ENCODE results near the gene ANKRD34A. TPM values are rescaled to one million over a fixed set of nuclear protein-coding genes. Genes with fewer than 3 reads are reported as not detected.

ANKRD34A gene
- total and polyA plus RNA-seq, 8 donors, result 0.73 to 1.3 (median 0.91) TPM

GRCh38 chr1:145917595-145917994 is 46.8 kb downstream of the ANKRD34A start:
- Histone ChIP-seq H3K4me3 (peak overlapping the region; percentile 85 to 93), H3K9me3 (no peaks in the 10 kb centered on the region), H3K27ac (peak overlapping the region in 1 of 2 donors; percentile 91), H3K27me3 (no peaks in the 10 kb centered on the region), H3K4me1 (peaks cover 14 to 45% of the 10 kb centered on the region in 2 donors), H3K36me3 (peaks cover 0 to 33% of the 10 kb centered on the region in 2 donors)
- TF ChIP-seq CTCF (IDR thresholded peaks at IDR 0.05), result no peak
- ATAC-seq (no peak), DNase-seq (no peak)
- intact Hi-C loops (cut with DNase I), result no loop called here

GRCh38 chr1:145916745-145917144 is 47.6 kb downstream of the ANKRD34A start:
- peaks cover 14 to 41% of the 10 kb centered on the region in 2 donors for H3K4me1 ChIP-seq
- intact Hi-C loops (cut with DNase I), result no loop called here
- DNase-seq, result no peak
- TF ChIP-seq CTCF (IDR thresholded peaks at IDR 0.05), result no peak
- ATAC-seq, result no peak
- H3K9me3 ChIP-seq, result no peaks in the 10 kb centered on the region
- H3K36me3 ChIP-seq, result peaks cover 0 to 37% of the 10 kb centered on the region in 2 donors
- H3K4me3 ChIP-seq, result no peak overlapping the region
- H3K27ac ChIP-seq, result no peak overlapping the region
- H3K27me3 ChIP-seq, result no peaks in the 10 kb centered on the region

GRCh38 chr1:145912128-145912641 is 52.2 kb downstream of the ANKRD34A start:
- TF ChIP-seq CTCF (IDR thresholded peaks at IDR 0.05), result no peak
- Histone ChIP-seq H3K36me3 (peaks cover 0 to 50% of the 10 kb centered on the region in 2 donors), H3K27me3 (no peaks in the 10 kb centered on the region), H3K4me3 (no peak overlapping the region), H3K9me3 (no peaks in the 10 kb centered on the region), H3K27ac (no peak overlapping the region), H3K4me1 (peaks cover under 1 to 14% of the 10 kb centered on the region in 2 donors)
- ATAC-seq, result no peak
- no peak for DNase-seq
- intact Hi-C loops (cut with DNase I), result no loop called here

Other genes starting within 250 kb of the ANKRD34A start
- gene CD160, start 245.1 kb downstream of the ANKRD34A start, total RNA-seq, result 1 to 10 TPM in 1 of 2 donors, under 1 TPM in 1; 0.42 to 2.0 TPM
- gene CD160, start 245.1 kb downstream of the ANKRD34A start, polyA plus RNA-seq (ENCODE audit: insufficient read length in 6 of 6), result 1 to 10 TPM; 2.2 to 3.2 (median 2.7) TPM
- gene RNF115, start 140.5 kb downstream of the ANKRD34A start, total RNA-seq, result 10 to 100 TPM; 11.8 to 14.7 TPM
- 10 to 100 TPM; 17.2 to 20.4 (median 18.2) TPM for gene RNF115, start 140.5 kb downstream of the ANKRD34A start, polyA plus RNA-seq (ENCODE audit: insufficient read length in 6 of 6)
- gene POLR3C, start 140.4 kb downstream of the ANKRD34A start, total RNA-seq, result 10 to 100 TPM; 20.1 to 27.4 TPM
- gene POLR3C, start 140.4 kb downstream of the ANKRD34A start, polyA plus RNA-seq (ENCODE audit: insufficient read length in 6 of 6), result 10 to 100 TPM; 32.3 to 40.6 (median 36.8) TPM
- 1 to 10 TPM; 2.7 to 4.5 TPM for gene NUDT17, start 118.9 kb downstream of the ANKRD34A start, total RNA-seq
- 10 to 100 TPM in 4 of 6 donors, 1 to 10 TPM in 2; 8.5 to 12.7 (median 10.5) TPM for gene NUDT17, start 118.9 kb downstream of the ANKRD34A start, polyA plus RNA-seq (ENCODE audit: insufficient read length in 6 of 6)
- gene PIAS3, start 105.5 kb downstream of the ANKRD34A start, total RNA-seq, result 10 to 100 TPM; 35.8 to 42.6 TPM
- gene PIAS3, start 105.5 kb downstream of the ANKRD34A start, polyA plus RNA-seq (ENCODE audit: insufficient read length in 6 of 6), result 10 to 100 TPM; 67.2 to 98.0 (median 74.3) TPM
- 1 to 10 TPM; 1.4 to 3.4 TPM for gene ANKRD35, start 78.7 kb downstream of the ANKRD34A start, total RNA-seq
- gene ANKRD35, start 78.7 kb downstream of the ANKRD34A start, polyA plus RNA-seq (ENCODE audit: insufficient read length in 6 of 6), result 1 to 10 TPM; 3.7 to 4.8 (median 4.2) TPM
- 10 to 100 TPM in 1 of 2 donors, 1 to 10 TPM in 1; 5.8 to 12.5 TPM for gene ITGA10, start 54.5 kb downstream of the ANKRD34A start, total RNA-seq
- gene ITGA10, start 54.5 kb downstream of the ANKRD34A start, polyA plus RNA-seq (ENCODE audit: insufficient read length in 6 of 6), result 1 to 10 TPM; 2.7 to 5.0 (median 3.5) TPM
- gene PEX11B, start 45.9 kb downstream of the ANKRD34A start, total RNA-seq, result 10 to 100 TPM; 31.9 to 32.4 TPM
- gene PEX11B, start 45.9 kb downstream of the ANKRD34A start, polyA plus RNA-seq (ENCODE audit: insufficient read length in 6 of 6), result 10 to 100 TPM; 43.3 to 53.1 (median 45.3) TPM
- gene RBM8A, start 37.1 kb downstream of the ANKRD34A start, total RNA-seq, result 100 to 1,000 TPM in 1 of 2 donors, 10 to 100 TPM in 1; 90.2 to 118 TPM
- 100 to 1,000 TPM; 168 to 197 (median 187) TPM for gene RBM8A, start 37.1 kb downstream of the ANKRD34A start, polyA plus RNA-seq (ENCODE audit: insufficient read length in 6 of 6)
- 10 to 100 TPM; 28.9 to 32.0 TPM for gene LIX1L, start 6.6 kb downstream of the ANKRD34A start, total RNA-seq
- 10 to 100 TPM; 36.7 to 45.7 (median 44.1) TPM for gene LIX1L, start 6.6 kb downstream of the ANKRD34A start, polyA plus RNA-seq (ENCODE audit: insufficient read length in 6 of 6)
- gene POLR3GL, start 115 bp upstream of the ANKRD34A start, total RNA-seq, result 10 to 100 TPM; 19.6 to 20.8 TPM
- 10 to 100 TPM; 43.1 to 50.2 (median 44.6) TPM for gene POLR3GL, start 115 bp upstream of the ANKRD34A start, polyA plus RNA-seq (ENCODE audit: insufficient read length in 6 of 6)
- 100 to 1,000 TPM; 380 to 422 TPM for gene TXNIP, start 32.0 kb upstream of the ANKRD34A start, total RNA-seq
- 100 to 1,000 TPM; 280 to 539 (median 353) TPM for gene TXNIP, start 32.0 kb upstream of the ANKRD34A start, polyA plus RNA-seq (ENCODE audit: insufficient read length in 6 of 6)
- not detected for gene HJV, start 57.2 kb upstream of the ANKRD34A start, total RNA-seq
- under 1 TPM in 3 of 6 donors, not detected in 3; 0.07 to 0.27 (median 0.10) TPM for gene HJV, start 57.2 kb upstream of the ANKRD34A start, polyA plus RNA-seq (ENCODE audit: insufficient read length in 6 of 6)
- 1 to 10 TPM; 3.7 to 3.9 TPM for gene NBPF10, start 180.2 kb upstream of the ANKRD34A start, total RNA-seq
- gene NBPF10, start 180.2 kb upstream of the ANKRD34A start, polyA plus RNA-seq (ENCODE audit: insufficient read length in 6 of 6), result 1 to 10 TPM; 1.5 to 2.5 (median 2.2) TPM

Measured in left lung (tissue), 10 donors.